Bronchial epithelial cell (primary cell): ENCODE results near the gene SORCS2. TPM values are rescaled to one million over a fixed set of nuclear protein-coding genes. Genes with fewer than 3 reads are reported as not detected.

Experiments
- DNase-seq: peaks from one replicate; pipeline ENCODE4 v3.0.0-alpha.2; 2010; ENCODE audit warnings: low read depth
- FAIRE-seq: peaks from 2 replicates; lab custom pipeline; 2011; peaks lifted over from hg19 to GRCh38; lab: Jason Lieb, UNC
- H3K27me3 ChIP-seq: 2 replicates; pipeline ENCODE4 v1.5.1; 2011; ENCODE audit warnings: low read length; ENCODE audit not compliant: control insufficient read depth, insufficient read depth
- H3K36me3 ChIP-seq: 2 replicates; pipeline ENCODE4 v1.5.1; 2011; ENCODE audit warnings: low read length; ENCODE audit not compliant: control insufficient read depth, insufficient read depth
- H3K4me3 ChIP-seq: 2 replicates; pipeline ENCODE4 v1.5.1; 2011; ENCODE audit warnings: mild to moderate bottlenecking, low read depth, low read length, control low read depth
- total RNA-seq: library from RNA; depleted of rRNA; stranded (reverse); fragments of >200 nt; gene quantifications from 2 replicates; pipeline ENCODE4 v1.2.1, GENCODE V29; 2014
- TF ChIP-seq, protein P1 (sequence below): IDR thresholded peaks from 2 replicates; pipeline ENCODE4 v1.5.1; 2011; ENCODE audit warnings: mild to moderate bottlenecking, moderate library complexity, low read length, control low read depth, inconsistent platforms; ENCODE audit not compliant: insufficient read depth, severe bottlenecking

SORCS2 gene
- total RNA-seq, 1 donor from 2014 or later = under 0.01 TPM

GRCh38 chr4:7536876-7537275 lies 344.5 kb downstream of the SORCS2 start:
- DNase-seq (no peak), FAIRE-seq (no peak)
- no peak overlapping the region for H3K4me3 ChIP-seq
- no peaks in the 10 kb centered on the region for H3K36me3 ChIP-seq
- TF ChIP-seq, protein P1, sequence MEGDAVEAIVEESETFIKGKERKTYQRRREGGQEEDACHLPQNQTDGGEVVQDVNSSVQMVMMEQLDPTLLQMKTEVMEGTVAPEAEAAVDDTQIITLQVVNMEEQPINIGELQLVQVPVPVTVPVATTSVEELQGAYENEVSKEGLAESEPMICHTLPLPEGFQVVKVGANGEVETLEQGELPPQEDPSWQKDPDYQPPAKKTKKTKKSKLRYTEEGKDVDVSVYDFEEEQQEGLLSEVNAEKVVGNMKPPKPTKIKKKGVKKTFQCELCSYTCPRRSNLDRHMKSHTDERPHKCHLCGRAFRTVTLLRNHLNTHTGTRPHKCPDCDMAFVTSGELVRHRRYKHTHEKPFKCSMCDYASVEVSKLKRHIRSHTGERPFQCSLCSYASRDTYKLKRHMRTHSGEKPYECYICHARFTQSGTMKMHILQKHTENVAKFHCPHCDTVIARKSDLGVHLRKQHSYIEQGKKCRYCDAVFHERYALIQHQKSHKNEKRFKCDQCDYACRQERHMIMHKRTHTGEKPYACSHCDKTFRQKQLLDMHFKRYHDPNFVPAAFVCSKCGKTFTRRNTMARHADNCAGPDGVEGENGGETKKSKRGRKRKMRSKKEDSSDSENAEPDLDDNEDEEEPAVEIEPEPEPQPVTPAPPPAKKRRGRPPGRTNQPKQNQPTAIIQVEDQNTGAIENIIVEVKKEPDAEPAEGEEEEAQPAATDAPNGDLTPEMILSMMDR = no peak
- no peaks in the 10 kb centered on the region for H3K27me3 ChIP-seq

DNA sequence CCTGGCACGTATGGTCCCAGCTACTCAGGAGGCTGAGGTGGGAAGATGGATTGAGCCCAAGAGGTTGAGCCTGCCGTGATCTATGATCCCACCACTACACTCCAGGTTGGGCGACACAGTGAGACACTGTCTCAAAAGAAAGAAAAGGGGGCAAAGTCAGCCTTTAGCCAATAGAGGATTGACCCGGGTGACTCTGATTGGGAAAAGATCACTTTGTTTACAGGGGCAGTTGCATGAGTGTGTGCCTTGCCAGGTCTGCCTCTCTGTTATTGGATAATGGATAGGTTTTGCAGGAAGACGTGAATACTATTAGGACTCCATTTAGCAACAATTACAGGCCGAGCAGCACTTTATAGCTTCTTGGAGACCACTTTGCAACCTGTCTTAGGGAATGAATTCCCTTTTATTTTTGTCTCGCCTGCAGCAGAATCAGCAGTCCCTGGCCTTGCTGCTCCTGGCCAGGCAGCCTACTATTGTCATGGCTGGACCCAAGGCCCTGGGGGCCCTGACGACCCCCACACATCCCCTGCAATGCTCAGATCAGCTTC lies 345.6 kb downstream of the SORCS2 start:
- H3K27me3 ChIP-seq = no peaks in the 10 kb centered on the region
- no peaks in the 10 kb centered on the region for H3K36me3 ChIP-seq
- TF ChIP-seq, protein P1 = no peak
- no peak for DNase-seq
- FAIRE-seq = no peak
- H3K4me3 ChIP-seq = no peak overlapping the region

- DNase-seq (no peak), FAIRE-seq (no peak)
- TF ChIP-seq, protein P1 = no peak
- H3K27me3 ChIP-seq = no peaks in the 10 kb centered on the region
- no peaks in the 10 kb centered on the region for H3K36me3 ChIP-seq
- H3K4me3 ChIP-seq = no peak overlapping the region
Observed at GRCh38 chr4:7538518-7538917, 346.2 kb downstream of the SORCS2 start.

DNA sequence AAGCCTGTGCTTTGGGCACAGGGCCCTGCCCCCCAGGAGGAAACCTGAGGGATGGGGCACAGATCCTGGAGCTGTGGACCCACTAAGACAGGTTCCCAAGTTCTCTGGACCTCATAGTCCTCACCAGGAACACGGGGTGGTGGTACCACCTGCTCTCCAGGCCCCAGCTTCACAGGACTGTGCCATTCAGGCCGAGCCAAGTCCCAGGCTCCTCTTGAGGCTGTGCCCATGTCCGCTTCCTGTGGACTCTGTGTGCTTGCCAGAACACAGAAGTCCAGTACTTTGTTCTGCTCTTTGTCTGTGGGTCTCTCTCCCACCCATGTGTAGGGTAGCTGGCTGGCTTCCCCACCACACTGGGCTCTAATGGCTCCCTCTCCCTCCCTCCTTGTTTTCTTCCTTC lies 346.8 kb downstream of the SORCS2 start:
- H3K4me3 ChIP-seq = no peak overlapping the region
- FAIRE-seq (no peak), DNase-seq (no peak)
- TF ChIP-seq, protein P1 = no peak
- H3K36me3 ChIP-seq = no peaks in the 10 kb centered on the region
- no peaks in the 10 kb centered on the region for H3K27me3 ChIP-seq

DNA sequence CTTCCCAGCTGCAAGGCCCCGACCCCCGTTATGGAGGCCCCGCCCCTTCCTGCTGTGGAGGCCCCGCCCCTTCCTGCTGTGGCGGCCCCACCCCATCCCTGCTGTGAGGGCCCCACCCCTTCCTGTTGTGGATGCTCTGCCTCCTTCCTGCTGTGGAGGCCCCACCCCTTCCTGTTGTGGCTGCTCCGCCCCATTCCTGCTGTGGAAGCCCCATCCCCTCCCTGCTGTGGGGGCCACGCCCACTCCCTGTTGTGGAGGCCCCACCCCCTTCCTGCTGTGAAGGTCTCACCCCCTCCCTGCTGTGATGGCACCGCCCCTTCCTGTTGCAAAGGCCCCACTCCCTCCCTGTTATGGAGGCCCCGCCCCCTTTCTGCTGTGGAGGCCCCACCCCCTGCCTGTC lies 347.3 kb downstream of the SORCS2 start:
- FAIRE-seq (no peak), DNase-seq (no peak)
- Histone ChIP-seq H3K4me3 (no peak overlapping the region), H3K27me3 (no peaks in the 10 kb centered on the region), H3K36me3 (no peaks in the 10 kb centered on the region)
- TF ChIP-seq, protein P1 = no peak

- FAIRE-seq = no peak
- no peak for DNase-seq
- TF ChIP-seq, protein P1 = no peak
Observed at GRCh38 chr4:7540206-7540605, 347.9 kb downstream of the SORCS2 start.

More at GRCh38 chr4:7540206-7540605, 347.9 kb downstream of the SORCS2 start:
- Histone ChIP-seq H3K27me3 (no peaks in the 10 kb centered on the region), H3K4me3 (no peak overlapping the region), H3K36me3 (no peaks in the 10 kb centered on the region)
